HepG2 (cell line): ENCODE results near the gene TMEM87B. TPM values are rescaled to one million over a fixed set of nuclear protein-coding genes. Genes with fewer than 3 reads are reported as not detected.
A peak's percentile ranks its signal among the peaks of the same experiment; 100 is the strongest.

Experiments used
- ATAC-seq: fragments of 200-7000 bp; cut with Tn5 transposase; 3 replicates; pipeline ENCODE4 v1.9.1; 2020; ENCODE audit warnings: mild to moderate bottlenecking, moderate library complexity
- BruUV-seq: library from RNA; stranded (reverse); fragments of 400-500 nt; replicated peaks from 2 replicates; lab custom pipeline; 2021; lab: Mats Ljungman, UMichigan
- CTCF ChIA-PET: fragments of 300-600 bp; formaldehyde crosslinking; extraction: SDS; loops from one replicate; lab custom pipeline; 2021; ENCODE audit warnings: low total read pairs, inconsistent platforms, low intra/inter-chr PET ratio; lab: Yijun Ruan, JAX
- POLR2A ChIA-PET: fragments of 350-600 bp; sonication (Branson Sonifier 250); formaldehyde crosslinking; loops from one replicate; lab custom pipeline; 2020; ENCODE audit warnings: antibody characterized with exemption, inconsistent platforms; lab: Yijun Ruan, JAX
- DNase-seq: peaks from one replicate; pipeline ENCODE4 v3.0.0-alpha.2; 2015; ENCODE audit warnings: low spot score
- FAIRE-seq: peaks from 3 replicates; lab custom pipeline; 2011; peaks lifted over from hg19 to GRCh38; lab: Jason Lieb, UNC
- H2AFZ ChIP-seq: one replicate; pipeline ENCODE4 v1.6.1; 2011; ENCODE audit warnings: low read length, inconsistent platforms
- H3K27ac ChIP-seq: fragments of 300-600 bp; 3 replicates; pipeline ENCODE4 v1.8.0; 2011; ENCODE audit warnings: mixed run types, mild to moderate bottlenecking, mixed read lengths, low read length, inconsistent platforms; ENCODE audit not compliant: insufficient read depth; ENCODE audit errors: extremely low read length
- H3K27me3 ChIP-seq, 2 experiments: fragments of 200-600 bp in 1 of 2; 2 replicates in 1 of 2; 3 replicates in 1 of 2; pipeline versions ENCODE4 v1.6.0 to v1.8.0; 2011; ENCODE audit warnings: low read length in 2 of 2, mild to moderate bottlenecking in 2 of 2, moderate library complexity in 2 of 2, inconsistent platforms in 1 of 2; ENCODE audit not compliant: insufficient read depth in 2 of 2, control insufficient read depth in 1 of 2
- H3K36me3 ChIP-seq, 2 experiments: fragments of 200-600 bp in 1 of 2; replicated peaks in 1 of 2; 2 replicates in 1 of 2; 3 replicates in 1 of 2; pipeline versions ENCODE4 v1.5.1 to v1.8.0; 2011; ENCODE audit warnings: low read length in 2 of 2, inconsistent platforms in 1 of 2; ENCODE audit not compliant: insufficient read depth in 2 of 2, control insufficient read depth in 1 of 2
- H3K4me1 ChIP-seq: 2 replicates; pipeline ENCODE4 v1.5.1; 2012; ENCODE audit warnings: low read length, inconsistent platforms; ENCODE audit not compliant: insufficient read depth
- H3K4me2 ChIP-seq: 2 replicates; pipeline ENCODE4 v1.6.0; 2011; ENCODE audit warnings: low read depth, low read length, inconsistent platforms
- H3K4me3 ChIP-seq, 3 experiments: fragments of 200-600 bp in 1 of 3; sonication (generic), shearing (Covaris generic) in 1 of 3; replicated peaks in 1 of 3; 2 replicates each; pipeline ENCODE4 v1.5.1; 2011 to 2016; ENCODE audit warnings: low read length in 3 of 3, inconsistent platforms in 2 of 3, low read depth in 2 of 3, mild to moderate bottlenecking in 2 of 3, control low read depth in 1 of 3, mixed read lengths in 1 of 3; ENCODE audit not compliant: insufficient read depth in 1 of 3
- H3K79me2 ChIP-seq: one replicate; pipeline ENCODE4 v1.6.1; 2011; ENCODE audit warnings: low read length, inconsistent platforms; ENCODE audit not compliant: insufficient read depth
- H3K9ac ChIP-seq: 2 replicates; pipeline ENCODE4 v1.6.0; 2011; ENCODE audit warnings: mild to moderate bottlenecking, low read depth, low read length, inconsistent platforms; ENCODE audit not compliant: insufficient read depth
- H3K9me3 ChIP-seq: 2 replicates; pipeline ENCODE4 v1.5.1; 2012; ENCODE audit warnings: mild to moderate bottlenecking, low read length
- H4K20me1 ChIP-seq: 2 replicates; pipeline ENCODE4 v1.6.0; 2011; ENCODE audit warnings: inconsistent platforms, mild to moderate bottlenecking, low read length, moderate library complexity; ENCODE audit not compliant: insufficient read depth
- ARNT2 ChIP-seq: sonication (generic); formaldehyde crosslinking; IDR thresholded peaks from 2 replicates; pipeline ENCODE4 v1.8.0; 2022; ENCODE audit warnings: mild to moderate bottlenecking, low read depth, missing genetic modification reagents, moderate library complexity
- CBX2 ChIP-seq, 2 experiments: fragments of 200-600 bp in 1 of 2; sonication (generic); formaldehyde crosslinking in 1 of 2; IDR thresholded peaks; 2 replicates each; pipeline versions ENCODE4 v1.7.0 to v1.8.1; 2018 to 2022; ENCODE audit warnings: low read depth in 2 of 2, low read length in 1 of 2, mild to moderate bottlenecking in 1 of 2, missing genetic modification reagents in 1 of 2
- E2F2 ChIP-seq: sonication (generic); formaldehyde crosslinking; IDR thresholded peaks from 2 replicates; pipeline ENCODE4 v1.4.0; 2020; ENCODE audit warnings: missing genetic modification reagents, borderline replicate concordance
- GLI4 ChIP-seq: sonication (generic); formaldehyde crosslinking; IDR thresholded peaks from 2 replicates; pipeline ENCODE4 v1.5.1; 2020; ENCODE audit warnings: missing genetic modification reagents, mild to moderate bottlenecking, moderate library complexity, borderline replicate concordance
- HES4 ChIP-seq: sonication (generic); formaldehyde crosslinking; IDR thresholded peaks from 2 replicates; pipeline ENCODE4 v1.9.0; 2021; ENCODE audit warnings: mild to moderate bottlenecking, missing genetic modification reagents, borderline replicate concordance
- HNRNPH1 ChIP-seq: fragments of 200-400 bp; formaldehyde crosslinking; optimal IDR thresholded peaks from 2 replicates; pipeline ENCODE3; 2017; ENCODE audit warnings: mild to moderate bottlenecking, low read depth, low read length
- IKZF5 ChIP-seq: IDR thresholded peaks from 2 replicates; pipeline ENCODE4 v1.6.1; 2018; ENCODE audit warnings: missing genetic modification reagents, mild to moderate bottlenecking, missing compliant biosample characterization
- PTBP1 ChIP-seq: fragments of 200-400 bp; formaldehyde crosslinking; IDR thresholded peaks from 2 replicates; pipeline ENCODE4 v1.6.1; 2018; ENCODE audit warnings: low read length, low read depth; ENCODE audit not compliant: poor library complexity, severe bottlenecking
- RBM39 ChIP-seq: fragments of 200-400 bp; formaldehyde crosslinking; IDR thresholded peaks from one replicate; pipeline ENCODE4 v1.6.1; 2018; ENCODE audit warnings: antibody characterized with exemption, mild to moderate bottlenecking, low read depth, low read length; ENCODE audit not compliant: poor library complexity, severe bottlenecking
- SRSF9 ChIP-seq: fragments of 200-400 bp; formaldehyde crosslinking; IDR thresholded peaks from 2 replicates; pipeline ENCODE4 v1.6.1; 2018; ENCODE audit warnings: borderline replicate concordance, mild to moderate bottlenecking, low read depth, low read length; ENCODE audit not compliant: insufficient read depth, poor library complexity, severe bottlenecking
- TCF12 ChIP-seq, 2 experiments: fragments of 450-650 bp in 1 of 2; sonication (generic) in 1 of 2; formaldehyde crosslinking in 1 of 2; IDR thresholded peaks; 2 replicates each; pipeline versions ENCODE4 v1.6.1 to v1.8.0; 2017 to 2022; ENCODE audit warnings: antibody characterized with exemption in 1 of 2, mild to moderate bottlenecking in 1 of 2, missing genetic modification reagents in 1 of 2, moderate library complexity in 1 of 2
- ZFX ChIP-seq: sonication (generic); formaldehyde crosslinking; IDR thresholded peaks from 2 replicates; pipeline ENCODE4 v1.4.0; 2020; ENCODE audit warnings: mild to moderate bottlenecking, low read depth, missing genetic modification reagents, moderate library complexity
- ZNF30 ChIP-seq: sonication (generic); formaldehyde crosslinking; IDR thresholded peaks from 2 replicates; pipeline ENCODE4 v1.5.0; 2020; ENCODE audit warnings: mild to moderate bottlenecking, missing genetic modification reagents
- ZNF432 ChIP-seq: sonication (generic); formaldehyde crosslinking; IDR thresholded peaks from 2 replicates; pipeline ENCODE4 v1.5.0; 2020; ENCODE audit warnings: missing genetic modification reagents, mild to moderate bottlenecking, borderline replicate concordance
- ZNF530 ChIP-seq: sonication (generic); formaldehyde crosslinking; IDR thresholded peaks from 2 replicates; pipeline ENCODE4 v1.5.0; 2020; ENCODE audit warnings: low read depth, mild to moderate bottlenecking, missing genetic modification reagents
- ZNF556 ChIP-seq: sonication (generic); formaldehyde crosslinking; IDR thresholded peaks from 2 replicates; pipeline ENCODE4 v1.4.0; 2020; ENCODE audit warnings: mild to moderate bottlenecking, missing genetic modification reagents, borderline replicate concordance
- ZNF713 ChIP-seq: sonication (generic); formaldehyde crosslinking; IDR thresholded peaks from 2 replicates; pipeline ENCODE4 v1.4.0; 2020; ENCODE audit warnings: mild to moderate bottlenecking, missing genetic modification reagents
- whole genome bisulfite sequencing: methylation state at CpG from one replicate; pipeline ENCODE4 v1.1.6; 2017; ENCODE audit warnings: low lambda C conversion rate; 5-methylcytosine and 5-hydroxymethylcytosine counted together
- in situ Hi-C: cut with HindIII; loops from 2 replicates; pipeline ENCODE4 v1.10.0; 2017; ENCODE audit warnings: low pct_unique_long_range_greater_than_20kb; ENCODE audit not compliant: extremely low pct_ligation_motif_present
- intact Hi-C: fragments of 100-400 bp; cut with micrococcal nuclease; formaldehyde crosslinking; loops from one replicate; pipeline ENCODE4 v1.10.0; 2022; ENCODE audit not compliant: unreplicated experiment
- polyA plus RNA-seq, 8 experiments: library from polyadenylated mRNA; depleted of rRNA in 3 of 8; stranded (reverse) in 7 of 8; unstranded in 1 of 8; fragments of >200 nt; fragmentation: Illumina TruSeq in 4 of 8; extraction: Trizol in 4 of 8; gene quantifications; 2 replicates each; pipeline versions ENCODE4 v1.2.1 to v1.2.3, GENCODE V29; 2011 to 2016; ENCODE audit warnings: low read depth in 4 of 8, missing spikeins in 1 of 8, mixed read lengths in 1 of 8; ENCODE audit not compliant: insufficient read depth in 1 of 8
- total RNA-seq, 5 experiments: library from RNA; depleted of rRNA; stranded (reverse); fragments of >200 nt; fragmentation: Illumina TruSeq; extraction: Trizol; gene quantifications; 2 replicates each; pipeline ENCODE4 v1.2.3, GENCODE V29; 2016; ENCODE audit warnings: low read depth in 1 of 5

TMEM87B gene
- total and polyA plus RNA-seq, 2 of the 13 experiments (the other 11 are each of a cell fraction or from before 2014, with no cell fraction given) = 15.1 to 16.2 TPM

- no peaks in the 10 kb centered on the region for H4K20me1 ChIP-seq
- H3K4me3 ChIP-seq = peak within 1 kb of the TSS; percentile 59 to 83 (median 63)
- H3K36me3 ChIP-seq = no peaks in the 10 kb centered on the region
- H2AFZ ChIP-seq = peak within 1 kb of the TSS; percentile 73
- peaks cover 33% of the 10 kb centered on the region for H3K4me1 ChIP-seq
- no TSS peak for BruUV-seq
- CTCF ChIA-PET = no interaction called here
- peak within 1 kb of the TSS; percentile 54 for H3K27ac ChIP-seq
- intact Hi-C loops = loop anchor here (5.0 kb wide), 1 partner anchor 114 kb away; no protein-coding TSS in a partner anchor
- no peak for DNase-seq
- peak within 1 kb of the TSS; percentile 67 for H3K9ac ChIP-seq
- H3K79me2 ChIP-seq = no peaks in the 10 kb centered on the region
- in situ Hi-C loops = no loop called here
- peak within 1 kb of the TSS; percentile 95 for H3K4me2 ChIP-seq
- FAIRE-seq = no peak
- H3K9me3 ChIP-seq = no peaks in the 10 kb centered on the region
- peak; percentile 58 for ATAC-seq
- no peaks in the 10 kb centered on the region; a peak in 2 of 5 replicates for H3K27me3 ChIP-seq
- POLR2A ChIA-PET = interaction anchor here (1.0 to 1.9 kb wide), 4 partner anchors 10 to 344 kb away, joined by 3 to 9 read pairs (median 6); partner anchors contain the start of genes TMEM87B and ZC3H8
- under 1% methylated on average over 40 of the region's 84 CpGs for WGBS
- TF ChIP-seq ZNF30 (CRISPR knock-in tag) (no peak), HNRNPH1 (no peak), ZNF556 (CRISPR knock-in tag) (no peak), PTBP1 (no peak), HES4 (peak; percentile 51; the same call in 1 of the 2 replicates), CBX2 (IDR thresholded peaks at IDR 0.05; ENCODE audit: low read depth, low read length) (no peak), CBX2 (CRISPR knock-in tag; IDR thresholded peaks at IDR 0.05; ENCODE audit: low read depth) (no peak), RBM39 (no peak), ZNF432 (CRISPR knock-in tag) (no peak), IKZF5 (CRISPR knock-in tag) (no peak), GLI4 (CRISPR knock-in tag) (no peak), E2F2 (CRISPR knock-in tag) (no peak), ZNF713 (CRISPR knock-in tag) (no peak), SRSF9 (no peak), ZNF530 (CRISPR knock-in tag) (no peak), ARNT2 (CRISPR knock-in tag) (0 out of 2 replicates have a peak, but pooled peaks have one; percentile 24), ZFX (CRISPR knock-in tag) (peak; percentile 42; the same call in 1 of the 2 replicates), TCF12 (IDR thresholded peaks at IDR 0.05) (no peak), TCF12 (CRISPR knock-in tag; IDR thresholded peaks at IDR 0.05) (0 out of 2 replicates have a peak, but pooled peaks have one; percentile 47)
Measured at GRCh38 chr2:112138159-112139032, 83.3 kb downstream of the TMEM87B start, which contains the start of gene FBLN7. Gene FBLN7, plus strand, starts transcription at chr2:112138385. Its CDS starts 271 bp downstream, at chr2:112138656.
